Colonic mucosa (tissue), 4 donors: ENCODE measurements around the gene LCNL1. TPM values are rescaled to one million over a fixed set of nuclear protein-coding genes. Genes with fewer than 3 reads are reported as not detected.
A peak's percentile ranks its signal among the peaks of the same experiment; 100 is the strongest.

Experiments used
- DNase-seq: peaks from one replicate; pipeline ENCODE4 v3.0.0-alpha.2; 2020
- H3K27ac ChIP-seq: fragments of 200-600 bp; one replicate; pipeline ENCODE4 v1.8.0; 2021
- H3K27me3 ChIP-seq: fragments of 200-600 bp; one replicate; pipeline ENCODE4 v1.8.0; 2021
- H3K36me3 ChIP-seq: fragments of 200-600 bp; one replicate; pipeline ENCODE4 v1.8.0; 2021
- H3K4me1 ChIP-seq: fragments of 200-600 bp; one replicate; pipeline ENCODE4 v1.8.0; 2021; ENCODE audit warnings: mild to moderate bottlenecking
- H3K4me3 ChIP-seq: fragments of 200-600 bp; one replicate; pipeline ENCODE4 v1.8.0; 2021
- H3K9ac ChIP-seq, 2 donors: one replicate each; pipeline ENCODE4 v1.7.0; 2013; ENCODE audit warnings: control low read depth in 2 of 2, low read depth in 2 of 2, low read length in 2 of 2
- H3K9me3 ChIP-seq: fragments of 200-600 bp; one replicate; pipeline ENCODE4 v1.8.0; 2021
- intact Hi-C: fragments of 100-400 bp; cut with DNase I; formaldehyde crosslinking; loops from one replicate; pipeline ENCODE4 v1.14.1; 2022
- total RNA-seq, 2 donors: library from RNA; stranded (reverse); fragmentation: NEBNext Ultra II Directional in 1 of 2; extraction: Animal tissue kit (Norgen Biotek cat#: 25700) in 1 of 2; gene quantifications; one replicate each; pipeline ENCODE4 v1.2.1, GENCODE V29; 2021
- TF ChIP-seq, protein P1 (sequence below): fragments of 200-600 bp; IDR thresholded peaks from one replicate; pipeline ENCODE4 v1.8.0; 2022; ENCODE audit warnings: antibody characterized with exemption, mild to moderate bottlenecking
- donor health status: healthy.
- donor health status: DM: no; HTN: no; CAD: no.
- donor health status: DM: no; HTN: no; CAD: no.

Gene LCNL1
- total RNA-seq, 2 donors from 2014 or later = not detected

DNA sequence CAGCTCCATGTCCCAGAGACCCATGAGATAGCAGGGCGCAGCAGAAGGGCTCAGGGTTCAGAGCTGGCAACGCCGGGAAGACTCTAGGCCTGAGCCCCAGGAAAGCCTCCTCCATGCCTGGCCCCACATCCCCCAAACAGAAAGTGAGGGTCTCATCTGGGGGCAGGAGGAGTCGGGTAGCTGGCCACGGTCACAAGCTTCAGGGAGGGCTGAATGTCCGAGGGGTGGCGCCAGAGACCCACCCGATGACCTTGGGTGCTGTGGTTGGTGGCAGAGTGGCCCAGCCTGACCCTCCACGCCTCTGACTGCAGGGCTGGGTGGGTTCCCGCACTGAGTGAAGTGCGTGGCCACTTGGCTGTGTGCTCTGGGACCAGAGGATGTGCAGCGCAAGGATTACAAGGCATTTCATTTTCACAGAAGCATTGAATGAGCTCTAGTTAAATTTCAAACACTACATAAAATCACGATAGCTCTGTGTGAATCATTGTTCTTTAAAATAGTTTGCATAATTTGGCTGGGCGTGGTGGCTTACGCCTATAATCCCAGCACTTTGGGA is 34.8 kb upstream of the LCNL1 start:
- no peaks in the 10 kb centered on the region for H3K27me3 ChIP-seq
- H3K4me3 ChIP-seq = no peak overlapping the region
- H3K9ac ChIP-seq = peak overlapping the region in 1 of 2 donors; percentile 61
- no peaks in the 10 kb centered on the region for H3K9me3 ChIP-seq
- intact Hi-C loops = no loop called here
- no peaks in the 10 kb centered on the region for H3K36me3 ChIP-seq
- H3K27ac ChIP-seq = peak overlapping the region; percentile 98
- peak; percentile 76 for DNase-seq
- TF ChIP-seq, protein P1, sequence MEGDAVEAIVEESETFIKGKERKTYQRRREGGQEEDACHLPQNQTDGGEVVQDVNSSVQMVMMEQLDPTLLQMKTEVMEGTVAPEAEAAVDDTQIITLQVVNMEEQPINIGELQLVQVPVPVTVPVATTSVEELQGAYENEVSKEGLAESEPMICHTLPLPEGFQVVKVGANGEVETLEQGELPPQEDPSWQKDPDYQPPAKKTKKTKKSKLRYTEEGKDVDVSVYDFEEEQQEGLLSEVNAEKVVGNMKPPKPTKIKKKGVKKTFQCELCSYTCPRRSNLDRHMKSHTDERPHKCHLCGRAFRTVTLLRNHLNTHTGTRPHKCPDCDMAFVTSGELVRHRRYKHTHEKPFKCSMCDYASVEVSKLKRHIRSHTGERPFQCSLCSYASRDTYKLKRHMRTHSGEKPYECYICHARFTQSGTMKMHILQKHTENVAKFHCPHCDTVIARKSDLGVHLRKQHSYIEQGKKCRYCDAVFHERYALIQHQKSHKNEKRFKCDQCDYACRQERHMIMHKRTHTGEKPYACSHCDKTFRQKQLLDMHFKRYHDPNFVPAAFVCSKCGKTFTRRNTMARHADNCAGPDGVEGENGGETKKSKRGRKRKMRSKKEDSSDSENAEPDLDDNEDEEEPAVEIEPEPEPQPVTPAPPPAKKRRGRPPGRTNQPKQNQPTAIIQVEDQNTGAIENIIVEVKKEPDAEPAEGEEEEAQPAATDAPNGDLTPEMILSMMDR = peak; percentile 36
- H3K4me1 ChIP-seq = peaks cover 9% of the 10 kb centered on the region

DNA sequence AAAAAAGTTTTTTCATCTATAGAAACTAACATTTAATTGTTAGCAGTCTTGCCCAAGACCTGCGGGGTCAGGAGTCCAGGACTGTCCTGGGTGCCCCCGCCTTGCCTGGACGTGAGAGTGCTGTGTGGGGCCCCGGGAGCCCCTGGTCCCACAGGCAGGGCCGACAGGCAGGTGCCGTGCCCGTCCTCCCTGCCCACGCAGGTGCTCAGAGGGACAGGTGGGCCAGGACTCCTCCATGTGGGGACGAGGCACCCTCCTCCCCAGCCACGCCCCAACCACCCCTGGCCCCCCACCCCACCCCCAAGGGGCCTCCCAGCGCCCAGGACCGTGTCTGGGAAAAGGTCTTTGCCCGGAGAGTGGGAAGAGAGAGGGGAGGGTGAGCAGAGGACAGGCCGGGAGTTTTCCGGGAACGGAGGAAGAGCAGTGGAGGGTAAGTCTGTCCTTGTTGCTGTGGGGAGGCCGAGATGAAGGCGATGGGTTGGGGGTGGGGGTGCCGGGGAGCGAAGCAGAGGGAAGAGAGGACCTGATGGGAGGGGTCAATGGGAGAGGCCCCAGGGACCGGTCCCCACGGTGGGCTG is 33.5 kb upstream of the LCNL1 start:
- Histone ChIP-seq H3K4me1 (peaks cover 9% of the 10 kb centered on the region), H3K9ac (peak overlapping the region; percentile 63 to 98), H3K27ac (peak overlapping the region; percentile 98), H3K9me3 (no peaks in the 10 kb centered on the region), H3K4me3 (peak overlapping the region; percentile 51), H3K36me3 (no peaks in the 10 kb centered on the region), H3K27me3 (no peaks in the 10 kb centered on the region)
- intact Hi-C loops = no loop called here
- DNase-seq = no peak
- TF ChIP-seq, protein P1 = no peak

DNA sequence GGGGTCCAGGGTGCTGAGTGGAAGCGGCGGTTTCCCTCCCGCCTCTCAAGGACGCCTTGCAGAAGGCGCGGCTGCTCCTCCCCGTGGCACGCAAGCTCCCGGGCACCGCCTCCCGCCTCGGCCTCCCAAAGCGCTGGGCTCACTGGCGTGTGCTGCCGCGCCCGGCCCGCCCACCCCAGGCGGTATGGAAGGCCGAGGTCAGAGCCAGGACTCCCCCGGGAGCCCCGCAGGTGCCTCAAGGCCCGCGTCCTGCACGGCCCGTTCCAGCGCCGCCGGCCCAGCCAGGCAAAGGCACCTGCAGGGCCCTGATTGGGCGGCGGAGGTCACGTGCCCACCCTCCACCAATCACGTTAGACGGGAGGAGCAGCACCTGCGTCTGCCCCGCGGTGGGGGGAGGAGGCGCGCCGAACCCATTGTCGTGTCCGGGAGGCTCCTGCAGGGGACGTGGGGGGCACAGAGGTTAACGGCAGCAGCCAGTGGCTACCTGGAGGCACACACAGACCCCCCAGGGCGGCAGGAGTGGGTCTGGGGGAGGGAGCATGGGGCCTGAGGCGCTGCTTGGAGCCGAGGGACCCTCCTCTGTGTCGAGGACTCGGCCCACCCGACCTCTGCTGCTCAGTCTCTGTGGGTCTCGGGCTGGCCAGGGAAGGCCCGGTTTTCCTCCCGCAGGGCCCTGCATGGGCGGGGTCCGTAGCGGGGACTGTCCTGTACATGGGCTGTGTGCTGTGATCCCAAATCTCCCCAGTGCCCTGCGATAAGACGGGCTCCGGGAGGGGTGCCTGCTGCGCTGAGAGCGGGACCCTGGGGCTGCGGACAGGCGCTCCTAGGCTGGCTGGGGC is 32.8 kb upstream of the LCNL1 start:
- H3K4me3 ChIP-seq = peak overlapping the region; percentile 51
- TF ChIP-seq, protein P1 = no peak
- H3K9ac ChIP-seq = peak overlapping the region; percentile 97 to 98
- H3K9me3 ChIP-seq = no peaks in the 10 kb centered on the region
- DNase-seq = peak; percentile 99
- intact Hi-C loops = no loop called here
- no peaks in the 10 kb centered on the region for H3K36me3 ChIP-seq
- peak overlapping the region; percentile 98 for H3K27ac ChIP-seq
- peaks cover 9% of the 10 kb centered on the region for H3K4me1 ChIP-seq
- H3K27me3 ChIP-seq = no peaks in the 10 kb centered on the region

DNA sequence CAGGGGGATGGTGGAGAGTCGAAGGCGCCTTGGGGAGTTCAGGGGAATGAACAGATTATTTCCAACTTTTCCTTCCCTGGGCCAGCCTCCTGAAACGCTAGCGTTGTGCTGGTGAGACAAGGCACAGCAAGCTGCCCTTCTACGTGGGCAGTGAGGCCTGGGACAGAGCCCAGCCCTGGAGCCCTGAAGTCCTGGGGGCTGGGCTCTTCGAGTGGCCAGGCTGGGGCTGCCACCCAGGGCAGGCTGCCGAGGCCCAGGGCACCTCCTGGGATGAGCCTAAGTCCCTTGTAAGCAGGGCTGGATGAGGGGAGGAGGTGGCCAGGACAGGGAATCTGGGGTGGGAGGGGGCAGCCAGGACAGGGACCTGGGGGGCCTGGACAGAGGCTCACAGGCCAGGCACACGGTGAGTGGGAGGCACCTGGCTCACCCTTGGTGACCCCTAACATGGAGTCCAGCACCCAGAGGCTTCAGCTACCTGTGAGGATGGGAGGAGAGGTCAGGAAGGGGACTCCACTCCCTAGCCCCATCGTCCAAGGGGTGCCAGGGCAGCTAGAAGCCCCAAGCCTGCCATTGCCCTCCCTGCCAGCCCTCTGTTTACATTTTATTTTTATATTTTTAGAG is 32.0 kb upstream of the LCNL1 start:
- Histone ChIP-seq H3K4me3 (peak overlapping the region; percentile 51), H3K27me3 (no peaks in the 10 kb centered on the region), H3K9ac (peak overlapping the region; percentile 97 to 98), H3K27ac (peak overlapping the region; percentile 98), H3K9me3 (no peaks in the 10 kb centered on the region), H3K36me3 (no peaks in the 10 kb centered on the region), H3K4me1 (peaks cover 9% of the 10 kb centered on the region)
- intact Hi-C loops = no loop called here
- TF ChIP-seq, protein P1 = no peak
- DNase-seq = no peak

DNA sequence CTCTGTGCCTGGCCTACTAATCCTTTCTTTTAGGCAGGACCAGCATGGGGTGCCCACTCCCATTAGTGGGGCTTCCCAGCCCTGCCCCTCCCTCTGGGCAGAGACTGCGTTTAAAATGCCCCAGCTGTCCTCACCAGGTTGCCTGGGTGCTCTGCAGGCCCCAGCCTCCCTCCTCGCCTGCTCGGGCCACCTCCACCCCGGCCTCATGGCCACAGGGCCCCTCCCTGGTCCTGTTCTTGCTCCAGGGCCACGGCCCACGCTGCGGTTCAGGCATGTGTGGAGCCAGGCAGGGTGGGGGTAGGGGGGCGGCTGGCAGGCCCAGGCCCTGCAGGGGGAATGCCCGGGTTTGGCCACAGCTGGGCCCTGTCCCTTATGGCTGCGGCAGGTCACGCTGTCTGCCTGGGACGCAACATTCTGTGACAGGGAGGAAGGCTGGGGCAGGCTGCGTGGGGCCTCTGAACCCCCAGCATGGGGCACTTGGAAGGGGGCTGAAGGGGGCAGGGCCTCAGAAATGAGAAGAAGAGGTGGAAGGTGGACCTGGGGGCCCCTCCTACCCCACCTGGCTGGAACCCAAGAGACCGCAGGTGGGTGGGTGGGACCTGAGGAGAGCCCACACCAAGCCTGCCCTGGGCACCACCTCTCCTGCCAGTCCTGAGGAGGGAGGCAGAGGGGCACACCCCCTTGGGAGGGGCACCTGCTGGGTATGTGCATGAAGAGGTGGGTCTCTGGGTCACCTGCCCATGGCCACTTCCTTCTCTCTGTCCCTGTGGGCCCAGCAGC is 31.1 kb upstream of the LCNL1 start, which contains the start of gene LCN12:
TSS of gene LCN12 (plus strand) at position 733 of the 780 bp plus-strand sequence. CDS start 55 bp downstream, outside the sequence.
- Histone ChIP-seq H3K4me3 (no peak within 1 kb of the TSS), H3K36me3 (no peaks in the 10 kb centered on the region), H3K4me1 (peaks cover 9% of the 10 kb centered on the region), H3K9ac (no peak within 1 kb of the TSS), H3K9me3 (no peaks in the 10 kb centered on the region), H3K27me3 (no peaks in the 10 kb centered on the region), H3K27ac (peak within 1 kb of the TSS; percentile 98)
- intact Hi-C loops = no loop called here
- TF ChIP-seq, protein P1 = no peak
- DNase-seq = no peak
